Neural progenitor cell (in vitro differentiated cells): ENCODE data around the gene SSNA1.

Experiments used
- CTCF ChIP-seq: fragments of 200-600 bp; sonication (generic); IDR thresholded peaks from 2 replicates; pipeline ENCODE4 v1.5.1; 2017; ENCODE audit warnings: antibody characterized with exemption, mild to moderate bottlenecking
- EZH2 ChIP-seq: fragments of 200-600 bp; sonication (generic); IDR thresholded peaks from 2 replicates; pipeline ENCODE4 v1.6.1; 2017; ENCODE audit warnings: antibody characterized with exemption, mild to moderate bottlenecking, moderate library complexity

GRCh38 chr9:137225699-137226331 is 37.3 kb downstream of the SSNA1 start:
- TF ChIP-seq CTCF (no peak), EZH2 (no peak)
